Activated CD8-positive, alpha-beta T cell treated with anti-CD3 and anti-CD28 coated beads for 36 hours (primary cell): ENCODE measurements around the gene NUF2. TPM values are rescaled to one million over a fixed set of nuclear protein-coding genes. Genes with fewer than 3 reads are reported as not detected.
"Not testable (repeated sequence)": the region's sequence is repeated elsewhere in the genome, so short reads cannot be mapped to it uniquely, and the experiment has no call there.

ENCODE experiments used
- ATAC-seq: fragments of 200-7000 bp; cut with Tn5 transposase; one replicate; pipeline ENCODE4 v1.10.0; 2021; ENCODE audit warnings: mild to moderate bottlenecking, moderate library complexity
- CTCF ChIA-PET: fragments of 350-600 bp; sonication (Branson Sonifier 250); formaldehyde crosslinking; loops from one replicate; lab custom pipeline; 2021; ENCODE audit warnings: antibody characterized with exemption; lab: Charles Lee
- POLR2A ChIA-PET: fragments of 350-600 bp; sonication (Branson Sonifier 250); formaldehyde crosslinking; loops from one replicate; lab custom pipeline; 2021; ENCODE audit warnings: antibody characterized with exemption; lab: Charles Lee
- DNase-seq: peaks from one replicate; pipeline ENCODE4 v3.0.0-alpha.2; 2020
- H3K27ac Mint-ChIP-seq: one replicate; pipeline ENCODE4 v1.8.0; 2021; ENCODE audit warnings: mild to moderate bottlenecking, mixed read lengths
- H3K27me3 Mint-ChIP-seq: one replicate; pipeline ENCODE4 v1.8.0; 2021; ENCODE audit warnings: mixed read lengths
- H3K36me3 Mint-ChIP-seq: one replicate; pipeline ENCODE4 v1.8.0; 2021; ENCODE audit warnings: low read depth, mixed read lengths
- H3K4me1 Mint-ChIP-seq: one replicate; pipeline ENCODE4 v1.8.0; 2021; ENCODE audit warnings: low read depth, mixed read lengths
- H3K4me3 Mint-ChIP-seq: one replicate; pipeline ENCODE4 v1.8.0; 2021; ENCODE audit warnings: mild to moderate bottlenecking, moderate library complexity, mixed read lengths
- H3K9me3 Mint-ChIP-seq: one replicate; pipeline ENCODE4 v1.8.0; 2021; ENCODE audit warnings: mixed read lengths
- CTCF ChIP-seq: fragments of 200-600 bp; IDR thresholded peaks from one replicate; pipeline ENCODE4 v1.8.0; 2022; ENCODE audit warnings: antibody characterized with exemption, mild to moderate bottlenecking
- intact Hi-C: fragments of 100-400 bp; cut with micrococcal nuclease; formaldehyde crosslinking; loops from one replicate; pipeline ENCODE4 v1.10.0; 2022
- total RNA-seq, 2 experiments: library from RNA; stranded (reverse); gene quantifications; one replicate each; pipeline ENCODE4 v1.2.3, GENCODE V29; 2021

NUF2 gene
- 10 to 100 TPM; 49.9 to 54.6 TPM for total RNA-seq

DNA sequence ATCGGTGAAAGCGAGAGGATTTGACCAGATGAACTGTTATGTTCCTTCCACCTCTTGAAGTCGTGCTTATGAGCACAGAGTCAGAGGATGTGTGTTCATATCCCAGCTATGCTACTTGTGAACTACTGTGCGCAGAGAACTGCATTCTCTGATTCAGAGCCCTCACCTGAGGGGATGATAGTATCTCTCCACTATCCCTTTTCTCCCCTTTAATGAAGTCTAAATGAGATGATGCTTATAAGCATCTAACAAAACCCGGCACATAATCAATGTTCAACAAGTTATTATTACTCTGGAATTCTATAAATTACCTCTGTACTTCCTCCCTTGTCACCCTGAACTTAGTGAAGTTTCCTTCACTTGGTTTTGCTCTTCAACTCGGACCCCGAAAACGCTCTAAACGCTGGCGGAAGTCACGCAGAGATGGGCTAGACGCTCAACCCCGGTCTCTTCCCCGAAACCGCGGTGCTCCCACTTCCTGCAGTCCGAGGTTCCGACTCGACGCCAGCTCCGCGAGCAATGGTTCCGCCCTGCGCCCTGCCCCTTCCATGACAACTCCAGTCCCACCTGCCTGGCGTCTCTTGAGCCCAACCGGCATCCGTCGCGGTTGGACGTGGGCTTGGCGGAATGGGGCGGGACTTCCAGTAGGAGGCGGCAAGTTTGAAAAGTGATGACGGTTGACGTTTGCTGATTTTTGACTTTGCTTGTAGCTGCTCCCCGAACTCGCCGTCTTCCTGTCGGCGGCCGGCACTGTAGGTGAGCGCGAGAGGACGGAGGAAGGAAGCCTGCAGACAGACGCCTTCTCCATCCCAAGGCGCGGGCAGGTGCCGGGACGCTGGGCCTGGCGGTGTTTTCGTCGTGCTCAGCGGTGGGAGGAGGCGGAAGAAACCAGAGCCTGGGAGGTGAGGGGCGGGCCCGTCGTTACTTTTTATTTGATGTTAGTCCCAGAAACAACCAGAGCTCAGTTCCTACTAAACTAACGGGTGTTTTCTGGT, at the start of gene NUF2:
NUF2 (plus strand) TSS at position 644 of the 995 bp plus-strand sequence. CDS start 4,098 bp downstream, outside the sequence.
- Mint-ChIP-seq H3K27me3 (no peaks in the 10 kb centered on the region), H3K36me3 (peaks cover 9% of the 10 kb centered on the region), H3K27ac (peak within 1 kb of the TSS; percentile 98), H3K4me3 (peak within 1 kb of the TSS; percentile 85), H3K9me3 (no peaks in the 10 kb centered on the region), H3K4me1 (peaks cover 17% of the 10 kb centered on the region)
- intact Hi-C loops = no loop called here
- CTCF ChIA-PET = interaction anchor here (1.3 kb wide), 1 partner anchor 467 kb away, joined by 4 read pairs; no protein-coding TSS in a partner anchor
- DNase-seq = peak; percentile 97
- POLR2A ChIA-PET = interaction anchor here (0.8 to 1.5 kb wide), 4 partner anchors 11 to 463 kb away, joined by 3 to 4 read pairs (median 3); no protein-coding TSS in a partner anchor
- no peak for TF ChIP-seq CTCF
- ATAC-seq = peak; percentile 96

DNA sequence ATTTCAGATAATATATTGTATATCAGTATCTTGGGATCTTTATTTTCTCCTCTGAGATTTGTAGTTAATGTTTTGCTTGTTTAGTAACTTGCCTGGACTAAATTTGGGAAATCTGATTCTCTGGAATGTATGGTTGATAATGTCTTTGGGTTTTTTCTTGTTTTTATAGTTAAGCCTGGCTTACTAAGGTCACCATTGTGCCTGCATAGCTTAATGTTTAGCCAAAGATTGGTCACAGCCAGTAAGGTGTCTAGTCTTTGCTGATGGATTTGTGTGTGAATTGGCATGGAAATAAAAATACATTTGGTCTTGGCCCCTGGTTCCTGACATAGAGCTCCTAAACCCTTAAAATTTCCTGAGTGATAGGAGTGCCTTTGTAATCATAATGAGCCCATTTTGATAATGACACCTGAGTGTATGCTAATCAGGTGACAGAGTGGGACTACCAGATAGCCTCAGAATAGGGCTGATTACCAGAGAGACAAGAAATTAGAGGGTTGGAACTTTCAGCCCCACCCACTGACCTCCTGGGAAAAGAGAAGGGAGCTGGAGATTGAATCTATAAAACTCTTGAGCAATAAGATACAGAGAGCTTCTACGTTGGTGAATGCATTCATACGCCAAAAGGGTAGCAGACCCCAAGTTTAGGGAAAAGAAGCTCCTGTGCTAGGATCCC, 47.9 kb upstream of the NUF2 start:
- DNase-seq (no peak), ATAC-seq (no peak)
- peaks cover 34% of the 10 kb centered on the region for H3K36me3 Mint-ChIP-seq
- H3K27ac Mint-ChIP-seq = no peak overlapping the region
- POLR2A ChIA-PET = interaction anchor here (0.8 kb wide), 1 partner anchor 48 kb away, joined by 3 read pairs; the partner anchor contains the start of gene NUF2
- intact Hi-C loops = no loop called here
- no peak for TF ChIP-seq CTCF
- no peaks in the 10 kb centered on the region for H3K4me1 Mint-ChIP-seq
- H3K4me3 Mint-ChIP-seq = no peak overlapping the region
- H3K27me3 Mint-ChIP-seq = no peaks in the 10 kb centered on the region
- CTCF ChIA-PET = interaction anchor here (1.2 to 1.3 kb wide), 2 partner anchors 15 to 41 kb away, joined by 3 read pairs; no protein-coding TSS in a partner anchor
- peaks cover 13% of the 10 kb centered on the region for H3K9me3 Mint-ChIP-seq

- Mint-ChIP-seq H3K36me3 (peaks cover 45% of the 10 kb centered on the region), H3K27ac (no peak overlapping the region), H3K27me3 (no peaks in the 10 kb centered on the region), H3K4me1 (no peaks in the 10 kb centered on the region), H3K4me3 (no peak overlapping the region), H3K9me3 (peaks cover 18% of the 10 kb centered on the region)
- ATAC-seq (no peak), DNase-seq (no peak)
- intact Hi-C loops = no loop called here
- no peak for TF ChIP-seq CTCF
- CTCF ChIA-PET = interaction anchor here (1.3 kb wide), 1 partner anchor 17 kb away, joined by 3 read pairs; no protein-coding TSS in a partner anchor
- POLR2A ChIA-PET = interaction anchor here (0.6 kb wide), 1 partner anchor 9 kb away, joined by 3 read pairs; no protein-coding TSS in a partner anchor
These were observed 46.5 kb upstream of the NUF2 start for GRCh38 chr1:163275222-163275621.

- no peaks in the 10 kb centered on the region for H3K4me1 Mint-ChIP-seq
- H3K27ac Mint-ChIP-seq = no peak overlapping the region
- no peak for TF ChIP-seq CTCF
- H3K27me3 Mint-ChIP-seq = no peaks in the 10 kb centered on the region
- DNase-seq (no peak), ATAC-seq (no peak)
- CTCF ChIA-PET = no interaction called here
- intact Hi-C loops = no loop called here
- POLR2A ChIA-PET = no interaction called here
- peaks cover 36% of the 10 kb centered on the region for H3K9me3 Mint-ChIP-seq
- H3K4me3 Mint-ChIP-seq = no peak overlapping the region
- H3K36me3 Mint-ChIP-seq = peaks cover 68% of the 10 kb centered on the region
These were observed 43.2 kb upstream of the NUF2 start for GRCh38 chr1:163278602-163279001.

GRCh38 chr1:163284867-163285266, 36.9 kb upstream of the NUF2 start:
- DNase-seq = peak; percentile 4
- peaks cover 42% of the 10 kb centered on the region for H3K36me3 Mint-ChIP-seq

More at GRCh38 chr1:163284867-163285266, 36.9 kb upstream of the NUF2 start:
- POLR2A ChIA-PET = interaction anchor here (1.5 kb wide), 1 partner anchor 37 kb away, joined by 4 read pairs; the partner anchor contains the start of gene NUF2
- H3K27ac Mint-ChIP-seq, H3K27me3 Mint-ChIP-seq, CTCF ChIA-PET, intact Hi-C loops, H3K4me3 Mint-ChIP-seq: not testable (repeated sequence)
- H3K9me3 Mint-ChIP-seq = peaks cover 20% of the 10 kb centered on the region
- peak; percentile 37 for ATAC-seq
- peaks cover 12% of the 10 kb centered on the region for H3K4me1 Mint-ChIP-seq
